GM10847 (cell line): ENCODE measurements around the gene MDP1.
A peak's percentile ranks its signal among the peaks of the same experiment; 100 is the strongest.

Experiments
- POLR2A ChIP-seq: IDR thresholded peaks from 2 replicates; pipeline ENCODE4 v1.6.1; 2011; ENCODE audit not compliant: insufficient read length; ENCODE audit errors: extremely low read depth

MDP1 gene

GRCh38 chr14:24194873-24195185 lies 21.0 kb downstream of the MDP1 start:
- no peak for TF ChIP-seq POLR2A

GRCh38 chr14:24194186-24194872 lies 21.5 kb downstream of the MDP1 start:
- TF ChIP-seq POLR2A: no peak

GRCh38 chr14:24192933-24193332 lies 22.9 kb downstream of the MDP1 start:
- TF ChIP-seq POLR2A: no peak

GRCh38 chr14:24190416-24190815 lies 25.4 kb downstream of the MDP1 start:
- TF ChIP-seq POLR2A: no peak

GRCh38 chr14:24189460-24189859 lies 26.4 kb downstream of the MDP1 start:
- TF ChIP-seq POLR2A: no peak

- TF ChIP-seq POLR2A: no peak
Measured at GRCh38 chr14:24189059-24189375, 26.8 kb downstream of the MDP1 start.

GRCh38 chr14:24188251-24189058 lies 27.4 kb downstream of the MDP1 start, which contains the start of gene IPO4:
Gene IPO4, minus strand, starts transcription at chr14:24188816. Its CDS starts 29 bp downstream, at chr14:24188787.
- TF ChIP-seq POLR2A: peak; percentile 67

GRCh38 chr14:24187539-24187915 lies 28.3 kb downstream of the MDP1 start:
- TF ChIP-seq POLR2A: no peak

- no peak for TF ChIP-seq POLR2A
Measured at GRCh38 chr14:24186831-24187538, 28.9 kb downstream of the MDP1 start.

- TF ChIP-seq POLR2A: no peak
Measured at GRCh38 chr14:24185741-24186140, 30.1 kb downstream of the MDP1 start.

- no peak for TF ChIP-seq POLR2A
Measured at GRCh38 chr14:24185026-24185425, 30.8 kb downstream of the MDP1 start.

GRCh38 chr14:24184104-24184970 lies 31.5 kb downstream of the MDP1 start:
- TF ChIP-seq POLR2A: no peak

- TF ChIP-seq POLR2A: no peak
Measured at GRCh38 chr14:24183014-24183481, 32.8 kb downstream of the MDP1 start.

GRCh38 chr14:24182110-24182882 lies 33.6 kb downstream of the MDP1 start:
- TF ChIP-seq POLR2A: no peak
